Measurements from ENCODE around the gene RFTN2. TPM values are rescaled to one million over a fixed set of nuclear protein-coding genes. Genes with fewer than 3 reads are reported as not detected.

RFTN2 gene
- total and polyA plus RNA-seq, 2 experiments from 2014 or later = 0.42 to 2.1 TPM

DNA sequence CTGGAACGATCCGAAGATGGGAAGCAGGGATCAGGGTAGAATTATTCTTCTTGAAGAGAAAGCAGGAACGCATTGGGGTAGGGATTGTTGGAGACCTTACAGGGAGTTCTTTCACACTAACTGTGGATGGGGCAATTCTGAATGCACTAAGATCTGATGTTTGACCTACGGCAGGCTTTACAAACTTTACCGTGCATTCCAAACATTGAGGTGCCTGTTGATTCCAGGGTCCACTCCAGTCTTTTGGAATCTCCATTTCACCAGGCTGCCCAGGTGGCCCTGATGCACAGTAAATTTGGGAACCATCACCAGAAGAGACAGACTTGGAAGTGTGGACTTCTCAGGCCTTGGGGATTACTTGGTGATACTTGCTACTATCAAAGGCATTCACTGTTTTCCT is 76.9 kb downstream of the RFTN2 start (continued):
- no peak for TF ChIP-seq ZNF462 (CRISPR knock-in tag; IDR thresholded peaks at IDR 0.05)
- no peak for TF ChIP-seq EZH2phosphoT487 (IDR thresholded peaks at IDR 0.05; ENCODE audit: unreplicated experiment)
- TF ChIP-seq CREB1 (CRISPR knock-in tag; IDR thresholded peaks at IDR 0.05; ENCODE audit: low read depth) = no peak
- no peak for TF ChIP-seq EZH2 (IDR thresholded peaks at IDR 0.05; ENCODE audit: low read depth, unreplicated experiment)
- TF ChIP-seq ZNF331 (CRISPR knock-in tag; IDR thresholded peaks at IDR 0.05; ENCODE audit: low read depth) = no peak
- no peak for TF ChIP-seq NANOG (IDR thresholded peaks at IDR 0.05; ENCODE audit: borderline replicate concordance)
- TF ChIP-seq JUNB (IDR thresholded peaks at IDR 0.05; ENCODE audit: unreplicated experiment) = no peak
- no peak for TF ChIP-seq CTCF (conservative IDR thresholded peaks at IDR 0.05; ENCODE audit: low read depth in 2 of 2)

DNA sequence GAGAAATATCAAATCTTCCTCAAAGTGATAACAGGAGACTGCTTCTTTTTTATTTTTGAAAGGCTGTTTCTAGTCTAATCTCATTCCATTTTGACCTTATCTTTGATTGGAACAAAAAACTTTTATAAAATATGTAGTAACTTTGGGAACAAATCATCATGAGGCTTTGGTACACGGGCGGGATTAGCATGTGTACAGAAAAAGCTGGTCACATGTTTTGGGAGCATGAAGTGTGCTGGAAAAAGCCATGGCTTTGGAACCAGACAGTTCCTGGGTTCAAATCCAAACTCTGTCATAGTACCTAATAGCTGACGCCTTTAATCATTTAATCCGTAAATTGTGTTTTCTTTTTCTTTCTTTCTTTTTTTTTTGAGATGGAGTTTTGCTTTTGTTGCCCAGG is 78.2 kb downstream of the RFTN2 start:
- Histone ChIP-seq H3K4me1 (ENCODE audit: insufficient read depth) (peaks cover 21% of the 10 kb centered on the region), H3K9me2 (ENCODE audit: insufficient read depth) (no peaks in the 10 kb centered on the region; the same call in 1 of the 2 replicates), H3K27me3 (ENCODE audit: insufficient read depth) (no peaks in the 10 kb centered on the region), H4K20me1 (replicated peaks; ENCODE audit: insufficient read depth) (no peaks in the 10 kb centered on the region), H3K27ac (ENCODE audit: low read depth) (0 out of 2 replicates have a peak overlapping the region, but pooled peaks have one; percentile 9), H3K4me3 (no peak overlapping the region), H2AFZ (no peak overlapping the region), H3K79me2 (replicated peaks; ENCODE audit: insufficient read depth) (no peaks in the 10 kb centered on the region), H3K4me2 (peak overlapping the region; percentile 31), H3K36me3 (ENCODE audit: insufficient read depth) (no peaks in the 10 kb centered on the region), H3F3A (replicated peaks; ENCODE audit: low read depth) (no peaks in the 10 kb centered on the region)
- peaks cover 31% of the 10 kb centered on the region for H3K4me1 Mint-ChIP-seq
- no peak for DNase-seq (ENCODE audit: low spot score)
- H3K9me3 Mint-ChIP-seq = peaks cover 16% of the 10 kb centered on the region
- ATAC-seq = no peak
- H3K4me3 Mint-ChIP-seq = no peak overlapping the region; the same call in 2 of the 3 replicates
- peaks cover 11% of the 10 kb centered on the region for H3K27me3 Mint-ChIP-seq (ENCODE audit: insufficient read depth, low read depth, poor library complexity)
- no peak overlapping the region for H3K27ac Mint-ChIP-seq
- H3K36me3 Mint-ChIP-seq (ENCODE audit: low read depth) = peaks cover 29% of the 10 kb centered on the region
- TF ChIP-seq ZNF114 (CRISPR knock-in tag; IDR thresholded peaks at IDR 0.05) (no peak), STAT1 (IDR thresholded peaks at IDR 0.05; ENCODE audit: unreplicated experiment) (no peak), EZH2 (IDR thresholded peaks at IDR 0.05; ENCODE audit: low read depth, unreplicated experiment) (no peak)
- TF ChIP-seq, protein P1, sequence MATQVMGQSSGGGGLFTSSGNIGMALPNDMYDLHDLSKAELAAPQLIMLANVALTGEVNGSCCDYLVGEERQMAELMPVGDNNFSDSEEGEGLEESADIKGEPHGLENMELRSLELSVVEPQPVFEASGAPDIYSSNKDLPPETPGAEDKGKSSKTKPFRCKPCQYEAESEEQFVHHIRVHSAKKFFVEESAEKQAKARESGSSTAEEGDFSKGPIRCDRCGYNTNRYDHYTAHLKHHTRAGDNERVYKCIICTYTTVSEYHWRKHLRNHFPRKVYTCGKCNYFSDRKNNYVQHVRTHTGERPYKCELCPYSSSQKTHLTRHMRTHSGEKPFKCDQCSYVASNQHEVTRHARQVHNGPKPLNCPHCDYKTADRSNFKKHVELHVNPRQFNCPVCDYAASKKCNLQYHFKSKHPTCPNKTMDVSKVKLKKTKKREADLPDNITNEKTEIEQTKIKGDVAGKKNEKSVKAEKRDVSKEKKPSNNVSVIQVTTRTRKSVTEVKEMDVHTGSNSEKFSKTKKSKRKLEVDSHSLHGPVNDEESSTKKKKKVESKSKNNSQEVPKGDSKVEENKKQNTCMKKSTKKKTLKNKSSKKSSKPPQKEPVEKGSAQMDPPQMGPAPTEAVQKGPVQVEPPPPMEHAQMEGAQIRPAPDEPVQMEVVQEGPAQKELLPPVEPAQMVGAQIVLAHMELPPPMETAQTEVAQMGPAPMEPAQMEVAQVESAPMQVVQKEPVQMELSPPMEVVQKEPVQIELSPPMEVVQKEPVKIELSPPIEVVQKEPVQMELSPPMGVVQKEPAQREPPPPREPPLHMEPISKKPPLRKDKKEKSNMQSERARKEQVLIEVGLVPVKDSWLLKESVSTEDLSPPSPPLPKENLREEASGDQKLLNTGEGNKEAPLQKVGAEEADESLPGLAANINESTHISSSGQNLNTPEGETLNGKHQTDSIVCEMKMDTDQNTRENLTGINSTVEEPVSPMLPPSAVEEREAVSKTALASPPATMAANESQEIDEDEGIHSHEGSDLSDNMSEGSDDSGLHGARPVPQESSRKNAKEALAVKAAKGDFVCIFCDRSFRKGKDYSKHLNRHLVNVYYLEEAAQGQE (IDR thresholded peaks at IDR 0.05; ENCODE audit: unreplicated experiment) = no peak

All from GM23338 (cell line).